Gastroesophageal sphincter (tissue), 3 donors: ENCODE data around the gene COL6A2.

ENCODE experiments used
- CTCF ChIP-seq, 4 experiments: fragments of 200-600 bp in 2 of 4; fragments of 450-650 bp in 2 of 4; sonication (generic) in 1 of 4; IDR thresholded peaks; one replicate each; pipeline ENCODE4 v1.5.1; 2017 to 2019; ENCODE audit warnings: antibody characterized with exemption in 4 of 4, mild to moderate bottlenecking in 2 of 4, moderate library complexity in 2 of 4
- EP300 ChIP-seq: sonication (generic); formaldehyde crosslinking; IDR thresholded peaks from one replicate; pipeline ENCODE4 v1.6.1; 2017; ENCODE audit warnings: antibody characterized with exemption, mild to moderate bottlenecking
- POLR2A ChIP-seq, 2 donors: fragments of 450-650 bp; IDR thresholded peaks; one replicate each; pipeline ENCODE4 v1.6.1; 2017; ENCODE audit warnings: antibody characterized with exemption in 2 of 2, mild to moderate bottlenecking in 2 of 2, moderate library complexity in 1 of 2
- POLR2AphosphoS5 ChIP-seq: sonication (generic); formaldehyde crosslinking; IDR thresholded peaks from one replicate; pipeline ENCODE4 v1.6.1; 2017; ENCODE audit warnings: antibody characterized with exemption

GRCh38 chr21:46092026-46092764 lies 5.7 kb upstream of the COL6A2 start:
- TF ChIP-seq POLR2AphosphoS5 (peak; percentile 88), CTCF (IDR thresholded peaks at IDR 0.05) (no peak), POLR2A (IDR thresholded peaks at IDR 0.05) (peak; percentile 70 to 75), EP300 (no peak)
